ENCODE data around the gene GSTP1.

The GSTP1 gene

GRCh38 chr11:67632175-67632981 lies 48.8 kb downstream of the GSTP1 start:
- DNase-seq, result no peak

GRCh38 chr11:67632982-67633755 lies 49.6 kb downstream of the GSTP1 start:
- no peak for DNase-seq

GRCh38 chr11:67633758-67634365 lies 50.2 kb downstream of the GSTP1 start:
- no peak for DNase-seq

- DNase-seq, result no peak
Observed at GRCh38 chr11:67634366-67635230, 51.0 kb downstream of the GSTP1 start.

- no peak for DNase-seq
Observed at GRCh38 chr11:67635231-67635521, 51.6 kb downstream of the GSTP1 start.
